Neural cell (in vitro differentiated cells): Measurements from ENCODE around the gene SLC28A3. TPM values are rescaled to one million over a fixed set of nuclear protein-coding genes. Genes with fewer than 3 reads are reported as not detected.

Experiments used
- H2AFZ ChIP-seq: fragments of 200-600, 300-800 bp; sonication (generic), shearing (Covaris generic); 2 replicates; pipeline ENCODE4 v1.6.0; 2014; ENCODE audit warnings: low read depth, mild to moderate bottlenecking, antibody characterized with exemption, low read length, moderate library complexity
- H3F3A ChIP-seq: fragments of 200-600 bp; shearing (Covaris generic); 2 replicates; pipeline ENCODE4 v1.6.1; 2016; ENCODE audit warnings: mild to moderate bottlenecking, moderate library complexity, mixed read lengths, antibody characterized with exemption, low read length; ENCODE audit not compliant: insufficient read depth, poor library complexity, severe bottlenecking
- H3K27ac ChIP-seq: fragments of 200-600, 300-800 bp; sonication (generic), shearing (Covaris generic); 2 replicates; pipeline ENCODE4 v1.5.1; 2014; ENCODE audit warnings: mild to moderate bottlenecking, low read length, moderate library complexity
- H3K27me3 ChIP-seq: fragments of 300-800, 200-600 bp; sonication (generic), shearing (Covaris generic); 2 replicates; pipeline ENCODE4 v1.6.0; 2014; ENCODE audit warnings: mild to moderate bottlenecking, low read depth, low read length, moderate library complexity; ENCODE audit not compliant: insufficient read depth
- H3K36me3 ChIP-seq: fragments of 300-800, 200-600 bp; sonication (generic), shearing (Covaris generic); 2 replicates; pipeline ENCODE4 v1.5.1; 2014; ENCODE audit warnings: mild to moderate bottlenecking, antibody characterized with exemption, low read length, moderate library complexity; ENCODE audit not compliant: insufficient read depth
- H3K4me2 ChIP-seq: fragments of 300-800, 200-600 bp; sonication (generic), shearing (Covaris generic); 2 replicates; pipeline ENCODE4 v1.6.0; 2014; ENCODE audit warnings: mild to moderate bottlenecking, low read length
- H3K4me3 ChIP-seq: fragments of 300-800, 200-600 bp; sonication (generic), shearing (Covaris generic); 2 replicates; pipeline ENCODE4 v1.5.1; 2014; ENCODE audit warnings: mild to moderate bottlenecking, low read length, moderate library complexity
- H3K79me2 ChIP-seq: fragments of 200-600 bp; shearing (Covaris generic); replicated peaks from 2 replicates; pipeline ENCODE4 v1.6.0; 2014; ENCODE audit warnings: mild to moderate bottlenecking, low read length, moderate library complexity; ENCODE audit not compliant: insufficient read depth
- H3K9ac ChIP-seq: fragments of 300-800, 200-600 bp; sonication (generic), shearing (Covaris generic); 2 replicates; pipeline ENCODE4 v1.6.1; 2016; ENCODE audit warnings: mild to moderate bottlenecking, low read length, mixed read lengths
- H3K9me2 ChIP-seq: fragments of 200-600 bp; shearing (Covaris generic); 2 replicates; pipeline ENCODE4 v1.6.1; 2016; ENCODE audit warnings: mild to moderate bottlenecking, low read length, mixed read lengths; ENCODE audit not compliant: insufficient read depth
- H3K9me3 ChIP-seq: fragments of 200-600, 300-800 bp; sonication (generic), shearing (Covaris generic); 2 replicates; pipeline ENCODE4 v1.6.1; 2016; ENCODE audit warnings: mild to moderate bottlenecking, mixed run types, low read length, moderate library complexity, mixed read lengths
- H4K20me1 ChIP-seq: fragments of 200-600 bp; shearing (Covaris generic); 2 replicates; pipeline ENCODE4 v1.6.1; 2016; ENCODE audit warnings: mild to moderate bottlenecking, mixed run types; ENCODE audit not compliant: insufficient read depth
- CTCF ChIP-seq: fragments of 450-650 bp; IDR thresholded peaks from 2 replicates; pipeline ENCODE4 v1.5.1; 2014; ENCODE audit warnings: antibody characterized with exemption, mild to moderate bottlenecking, moderate library complexity; ENCODE audit not compliant: poor library complexity, severe bottlenecking
- EP300 ChIP-seq: fragments of 450-650 bp; conservative IDR thresholded peaks from 2 replicates; pipeline ENCODE4 v1.6.1; 2014; ENCODE audit warnings: antibody characterized with exemption, mild to moderate bottlenecking, moderate library complexity; ENCODE audit not compliant: poor library complexity, severe bottlenecking
- EZH2 ChIP-seq: fragments of 200-600, 300-800 bp; shearing (Covaris generic), sonication (generic); IDR thresholded peaks from 2 replicates; pipeline ENCODE4 v1.6.1; 2014; ENCODE audit warnings: antibody characterized with exemption, low read length, borderline replicate concordance, mild to moderate bottlenecking; ENCODE audit not compliant: insufficient read depth, poor library complexity, severe bottlenecking
- MXI1 ChIP-seq: fragments of 450-650 bp; conservative IDR thresholded peaks from 2 replicates; pipeline ENCODE4 v1.6.1; 2014; ENCODE audit warnings: antibody characterized with exemption, mild to moderate bottlenecking; ENCODE audit not compliant: poor library complexity, severe bottlenecking
- POLR2AphosphoS5 ChIP-seq: IDR thresholded peaks from 2 replicates; pipeline ENCODE4 v1.6.1; 2012
- RAD21 ChIP-seq: fragments of 450-650 bp; conservative IDR thresholded peaks from 2 replicates; pipeline ENCODE4 v1.6.1; 2014; ENCODE audit warnings: antibody characterized with exemption, mild to moderate bottlenecking, moderate library complexity
- REST ChIP-seq: IDR thresholded peaks from 2 replicates; pipeline ENCODE4 v1.6.1; 2012; ENCODE audit warnings: borderline replicate concordance
- SMC3 ChIP-seq: fragments of 450-650 bp; conservative IDR thresholded peaks from 2 replicates; pipeline ENCODE4 v1.6.1; 2014; ENCODE audit warnings: antibody characterized with exemption, mild to moderate bottlenecking, moderate library complexity; ENCODE audit not compliant: poor library complexity
- TAF1 ChIP-seq: IDR thresholded peaks from 2 replicates; pipeline ENCODE4 v1.6.1; 2012; ENCODE audit warnings: low read depth
- polyA plus RNA-seq: library from polyadenylated mRNA; depleted of rRNA; stranded (reverse); fragments of >200 nt; gene quantifications from 2 replicates; pipeline ENCODE4 v1.2.3, GENCODE V29; 2014

The SLC28A3 gene
- polyA plus RNA-seq, 1 donor from 2014 or later, result not detected

GRCh38 chr9:84331119-84331809, 9.3 kb downstream of the SLC28A3 start:
- no peak overlapping the region for H3K9ac ChIP-seq
- H3K9me3 ChIP-seq, result no peaks in the 10 kb centered on the region
- no peak overlapping the region for H3K27ac ChIP-seq
- no peaks in the 10 kb centered on the region for H3K79me2 ChIP-seq
- no peak overlapping the region for H3K4me3 ChIP-seq
- H3F3A ChIP-seq, result no peaks in the 10 kb centered on the region
- no peaks in the 10 kb centered on the region for H3K27me3 ChIP-seq
- no peak overlapping the region for H2AFZ ChIP-seq
- TF ChIP-seq TAF1 (no peak), EP300 (no peak), MXI1 (no peak), EZH2 (no peak), POLR2AphosphoS5 (no peak), SMC3 (no peak), CTCF (no peak), REST (no peak), RAD21 (no peak)
- no peaks in the 10 kb centered on the region for H3K9me2 ChIP-seq
- H3K36me3 ChIP-seq, result no peaks in the 10 kb centered on the region
- H3K4me2 ChIP-seq, result no peak overlapping the region
- no peaks in the 10 kb centered on the region for H4K20me1 ChIP-seq

- Histone ChIP-seq H3K9me3 (no peaks in the 10 kb centered on the region), H3K79me2 (no peaks in the 10 kb centered on the region), H3K36me3 (no peaks in the 10 kb centered on the region), H3K4me3 (no peak overlapping the region), H3F3A (no peaks in the 10 kb centered on the region), H3K27ac (no peak overlapping the region), H3K9ac (no peak overlapping the region), H3K27me3 (no peaks in the 10 kb centered on the region), H3K4me2 (no peak overlapping the region), H2AFZ (no peak overlapping the region), H4K20me1 (no peaks in the 10 kb centered on the region), H3K9me2 (no peaks in the 10 kb centered on the region)
- TF ChIP-seq CTCF (no peak), POLR2AphosphoS5 (no peak), SMC3 (no peak), RAD21 (no peak), REST (no peak)
Observed at GRCh38 chr9:84330246-84330645, 10.3 kb downstream of the SLC28A3 start.
